ENCODE results near the gene GRK6. TPM values are rescaled to one million over a fixed set of nuclear protein-coding genes. Genes with fewer than 3 reads are reported as not detected.

The GRK6 gene
- polyA plus RNA-seq, 4 donors: 17.0 to 29.5 (median 24.4) TPM

DNA sequence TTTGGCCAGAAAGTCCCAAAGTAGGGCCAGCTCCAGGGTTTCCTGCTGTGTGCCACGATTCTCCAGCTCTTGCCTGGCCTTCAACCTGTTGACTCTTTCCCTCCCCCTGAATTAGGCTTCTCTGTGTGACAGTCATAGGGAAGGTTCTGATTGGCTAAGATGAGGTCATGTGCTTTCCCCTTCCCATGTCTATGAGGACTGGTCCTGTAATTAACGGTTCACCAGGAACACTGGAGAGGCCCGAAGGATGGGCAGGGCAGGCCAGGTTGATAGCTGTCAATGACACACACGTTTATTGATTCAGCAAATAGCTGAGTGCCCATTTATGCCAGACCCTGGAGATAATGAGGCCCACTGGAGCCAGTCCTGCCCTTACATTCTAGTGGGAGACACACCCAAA, 11.1 kb downstream of the GRK6 start:
- DNase-seq (peak in 1 of 2 donors; percentile 38), FAIRE-seq (no peak)
- Histone ChIP-seq H3K27me3 (ENCODE audit: control insufficient read depth in 3 of 3, insufficient read depth in 3 of 3, low read length in 3 of 3) (no peaks in the 10 kb centered on the region), H3K4me3 (ENCODE audit: low read depth in 1 of 3, low read length in 3 of 3) (no peak overlapping the region), H3K4me1 (ENCODE audit: control insufficient read depth in 3 of 3, insufficient read depth in 2 of 3, low read depth in 1 of 3, low read length in 2 of 3) (no peaks in the 10 kb centered on the region), H3K9me3 (ENCODE audit: control insufficient read depth in 2 of 2, insufficient read depth in 1 of 2, low read depth in 1 of 2, low read length in 1 of 2) (no peaks in the 10 kb centered on the region), H3K36me3 (ENCODE audit: control insufficient read depth in 3 of 3, insufficient read depth in 2 of 3, low read depth in 1 of 3, low read length in 3 of 3) (peaks cover 15 to 85% (median 20%) of the 10 kb centered on the region in 3 donors), H3K27ac (ENCODE audit: low read depth in 1 of 3, low read length in 2 of 3) (no peak overlapping the region)
- 54 to 74% (median 56%) methylated on average over 4 of the region's 4 CpGs for WGBS, 3 donors

DNA sequence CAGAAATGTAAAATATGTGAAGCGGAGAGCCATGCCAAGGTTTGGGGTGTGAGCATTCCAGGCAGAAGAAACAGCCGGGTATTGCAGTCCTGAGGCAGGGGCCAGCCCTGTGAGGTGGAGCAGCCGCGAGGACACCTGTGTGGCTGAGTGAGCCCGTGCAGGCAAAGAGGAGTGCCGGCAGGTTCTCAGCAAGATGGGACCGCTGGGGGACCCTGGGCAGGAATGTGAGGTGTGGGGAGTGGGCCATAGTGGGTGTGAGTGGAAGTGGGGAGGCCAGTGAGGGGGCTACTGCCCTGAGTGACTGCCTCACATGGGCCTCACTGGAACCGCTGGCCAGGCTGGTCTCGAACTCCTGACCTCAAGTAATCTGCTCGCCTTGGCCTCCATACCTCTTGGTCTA, 12.0 kb downstream of the GRK6 start:
- DNase-seq: no peak

DNA sequence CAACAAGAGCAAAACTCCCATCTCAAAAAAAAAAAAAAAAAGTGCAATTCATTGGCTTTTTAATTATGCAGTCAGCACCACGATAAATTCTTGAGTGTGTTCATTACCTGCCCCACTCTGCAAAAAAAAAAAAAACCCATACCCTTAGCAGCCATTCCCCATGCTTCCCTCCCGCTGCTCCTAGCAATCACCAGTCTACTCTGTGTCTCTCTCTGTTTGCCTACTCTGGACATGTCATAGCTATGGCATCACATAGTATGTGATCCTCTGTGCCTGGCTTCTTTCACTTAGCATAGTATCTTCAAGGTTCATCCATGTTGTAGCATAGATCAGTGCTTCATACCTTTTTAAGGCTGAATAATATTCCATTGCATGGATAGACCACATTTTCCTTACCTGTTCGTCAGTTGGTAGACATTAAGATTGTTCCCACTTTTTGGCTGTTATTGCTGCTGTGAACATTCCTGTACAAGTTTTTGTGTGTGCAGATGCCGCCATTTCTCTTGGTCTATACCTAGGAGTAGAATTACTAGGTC, 13.1 kb downstream of the GRK6 start:
- Histone ChIP-seq H3K9me3 (ENCODE audit: control insufficient read depth in 2 of 2, insufficient read depth in 1 of 2, low read depth in 1 of 2, low read length in 1 of 2) (no peaks in the 10 kb centered on the region), H3K4me3 (ENCODE audit: low read depth in 1 of 3, low read length in 3 of 3) (no peak overlapping the region), H3K27me3 (ENCODE audit: control insufficient read depth in 3 of 3, insufficient read depth in 3 of 3, low read length in 3 of 3) (no peaks in the 10 kb centered on the region), H3K36me3 (ENCODE audit: control insufficient read depth in 3 of 3, insufficient read depth in 2 of 3, low read depth in 1 of 3, low read length in 3 of 3) (peaks cover 13 to 76% (median 20%) of the 10 kb centered on the region in 3 donors), H3K27ac (ENCODE audit: low read depth in 1 of 3, low read length in 2 of 3) (no peak overlapping the region), H3K4me1 (ENCODE audit: control insufficient read depth in 3 of 3, insufficient read depth in 2 of 3, low read depth in 1 of 3, low read length in 2 of 3) (no peaks in the 10 kb centered on the region)
- 95 to 99% (median 95%) methylated on average over 4 of the region's 4 CpGs for WGBS, 3 donors
- no peak for FAIRE-seq
- DNase-seq: no peak

More for the DNA sequence above, 12.0 kb downstream of the GRK6 start:
- 92 to 96% (median 94%) methylated on average over 8 to 10 of the region's 10 CpGs for WGBS, 3 donors
- Histone ChIP-seq H3K36me3 (ENCODE audit: control insufficient read depth in 3 of 3, insufficient read depth in 2 of 3, low read depth in 1 of 3, low read length in 3 of 3) (peaks cover 14 to 84% (median 20%) of the 10 kb centered on the region in 3 donors), H3K27me3 (ENCODE audit: control insufficient read depth in 3 of 3, insufficient read depth in 3 of 3, low read length in 3 of 3) (no peaks in the 10 kb centered on the region), H3K4me3 (ENCODE audit: low read depth in 1 of 3, low read length in 3 of 3) (no peak overlapping the region), H3K4me1 (ENCODE audit: control insufficient read depth in 3 of 3, insufficient read depth in 2 of 3, low read depth in 1 of 3, low read length in 2 of 3) (no peaks in the 10 kb centered on the region), H3K9me3 (ENCODE audit: control insufficient read depth in 2 of 2, insufficient read depth in 1 of 2, low read depth in 1 of 2, low read length in 1 of 2) (no peaks in the 10 kb centered on the region), H3K27ac (ENCODE audit: low read depth in 1 of 3, low read length in 2 of 3) (no peak overlapping the region)
- FAIRE-seq: no peak

DNA sequence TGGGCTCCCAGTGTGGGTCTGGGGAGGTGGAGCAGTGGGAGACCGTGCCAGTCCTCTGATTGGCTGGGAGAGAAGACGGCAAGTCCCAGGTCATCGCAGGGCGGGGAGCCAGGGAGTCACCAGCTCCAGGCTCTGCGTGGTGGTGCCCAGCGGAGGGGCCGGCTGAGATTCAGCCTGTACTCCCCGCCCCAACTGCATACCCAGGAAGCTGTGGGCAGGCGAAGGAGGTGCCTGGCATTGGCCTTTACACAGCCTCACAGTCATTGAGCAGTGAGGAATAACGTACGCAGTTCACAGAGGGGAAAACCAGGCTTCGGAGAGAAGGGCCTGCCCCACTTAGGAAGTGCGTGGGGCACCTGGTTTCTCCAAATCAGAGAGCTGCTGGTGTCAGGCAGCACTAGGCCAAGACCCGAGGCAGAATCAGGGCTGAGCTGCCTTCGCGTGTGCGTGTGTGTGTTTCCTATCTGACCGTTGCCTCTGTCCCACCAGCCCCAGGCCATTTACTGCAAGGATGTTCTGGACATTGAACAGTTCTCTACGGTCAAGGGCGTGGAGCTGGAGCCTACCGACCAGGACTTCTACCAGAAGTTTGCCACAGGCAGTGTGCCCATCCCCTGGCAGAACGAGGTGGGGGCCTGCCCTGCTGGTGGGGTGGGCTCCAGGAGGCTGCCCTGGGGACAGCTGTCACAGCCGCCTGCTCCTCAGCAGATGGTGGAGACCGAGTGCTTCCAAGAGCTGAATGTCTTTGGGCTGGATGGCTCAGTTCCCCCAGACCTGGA, 13.9 kb downstream of the GRK6 start:
- no peak for FAIRE-seq
- H3K9me3 ChIP-seq (ENCODE audit: control insufficient read depth in 2 of 2, insufficient read depth in 1 of 2, low read depth in 1 of 2, low read length in 1 of 2): no peaks in the 10 kb centered on the region
- no peak overlapping the region for H3K27ac ChIP-seq (ENCODE audit: low read depth in 1 of 3, low read length in 2 of 3)
- H3K27me3 ChIP-seq (ENCODE audit: control insufficient read depth in 3 of 3, insufficient read depth in 3 of 3, low read length in 3 of 3): peaks cover 0 to 4% (median 0%) of the 10 kb centered on the region in 3 donors
- 88 to 93% (median 88%) methylated on average over 24 of the region's 24 CpGs for WGBS, 3 donors
- H3K4me1 ChIP-seq (ENCODE audit: control insufficient read depth in 3 of 3, insufficient read depth in 2 of 3, low read depth in 1 of 3, low read length in 2 of 3): no peaks in the 10 kb centered on the region
- no peak overlapping the region for H3K4me3 ChIP-seq (ENCODE audit: low read depth in 1 of 3, low read length in 3 of 3)
- no peak for DNase-seq
- peaks cover 13 to 68% (median 15%) of the 10 kb centered on the region in 3 donors for H3K36me3 ChIP-seq (ENCODE audit: control insufficient read depth in 3 of 3, insufficient read depth in 2 of 3, low read depth in 1 of 3, low read length in 3 of 3)

DNA sequence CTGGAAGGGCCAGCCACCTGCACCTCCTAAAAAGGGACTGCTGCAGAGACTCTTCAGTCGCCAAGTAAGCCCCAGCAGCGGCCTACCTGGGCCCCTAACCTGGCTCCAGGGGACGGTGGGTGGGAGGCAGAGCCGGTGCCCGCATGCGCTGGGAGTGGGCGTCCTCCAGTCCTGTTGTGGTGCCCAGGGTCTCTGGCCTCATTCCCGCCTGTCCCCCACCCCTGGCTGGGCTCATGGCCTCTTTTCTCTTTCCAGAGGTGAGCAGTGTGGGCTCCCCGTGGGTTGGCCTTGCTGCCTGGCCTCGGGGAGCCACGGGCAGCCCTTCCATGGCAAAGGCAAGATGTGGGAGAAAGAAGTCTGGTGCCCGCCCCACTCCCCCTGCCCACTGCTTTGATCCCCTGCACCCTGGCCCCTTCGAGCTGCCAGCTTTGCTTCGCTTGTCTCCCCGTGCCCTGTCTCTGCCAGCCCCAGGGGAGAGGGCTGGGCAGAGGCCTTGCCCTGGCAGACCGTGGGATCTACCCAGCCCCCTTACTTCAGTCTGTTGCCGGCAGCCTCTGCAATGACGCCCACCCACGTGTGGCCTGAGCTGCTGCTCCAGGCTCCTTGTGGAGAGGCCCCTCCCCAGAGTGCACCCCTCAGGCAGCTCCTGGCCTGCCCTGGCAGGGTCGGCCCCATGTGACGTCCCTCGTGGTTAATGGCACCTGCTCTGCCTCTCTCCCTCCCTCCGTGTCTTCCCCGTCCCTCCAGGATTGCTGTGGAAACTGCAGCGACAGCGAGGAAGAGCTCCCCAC, 14.7 kb downstream of the GRK6 start:
- Histone ChIP-seq H3K4me1 (ENCODE audit: control insufficient read depth in 3 of 3, insufficient read depth in 2 of 3, low read depth in 1 of 3, low read length in 2 of 3) (peaks cover 0 to 4% (median 1%) of the 10 kb centered on the region in 3 donors), H3K27me3 (ENCODE audit: control insufficient read depth in 3 of 3, insufficient read depth in 3 of 3, low read length in 3 of 3) (peaks cover 0 to 12% (median 0%) of the 10 kb centered on the region in 3 donors), H3K4me3 (ENCODE audit: low read depth in 1 of 3, low read length in 3 of 3) (no peak overlapping the region), H3K36me3 (ENCODE audit: control insufficient read depth in 3 of 3, insufficient read depth in 2 of 3, low read depth in 1 of 3, low read length in 3 of 3) (peaks cover 10 to 60% (median 15%) of the 10 kb centered on the region in 3 donors), H3K9me3 (ENCODE audit: control insufficient read depth in 2 of 2, insufficient read depth in 1 of 2, low read depth in 1 of 2, low read length in 1 of 2) (no peaks in the 10 kb centered on the region), H3K27ac (ENCODE audit: low read depth in 1 of 3, low read length in 2 of 3) (no peak overlapping the region)
- WGBS, 3 donors: 88 to 91% (median 90%) methylated on average over 25 to 26 of the region's 26 CpGs
- DNase-seq (no peak), FAIRE-seq (no peak)

DNA sequence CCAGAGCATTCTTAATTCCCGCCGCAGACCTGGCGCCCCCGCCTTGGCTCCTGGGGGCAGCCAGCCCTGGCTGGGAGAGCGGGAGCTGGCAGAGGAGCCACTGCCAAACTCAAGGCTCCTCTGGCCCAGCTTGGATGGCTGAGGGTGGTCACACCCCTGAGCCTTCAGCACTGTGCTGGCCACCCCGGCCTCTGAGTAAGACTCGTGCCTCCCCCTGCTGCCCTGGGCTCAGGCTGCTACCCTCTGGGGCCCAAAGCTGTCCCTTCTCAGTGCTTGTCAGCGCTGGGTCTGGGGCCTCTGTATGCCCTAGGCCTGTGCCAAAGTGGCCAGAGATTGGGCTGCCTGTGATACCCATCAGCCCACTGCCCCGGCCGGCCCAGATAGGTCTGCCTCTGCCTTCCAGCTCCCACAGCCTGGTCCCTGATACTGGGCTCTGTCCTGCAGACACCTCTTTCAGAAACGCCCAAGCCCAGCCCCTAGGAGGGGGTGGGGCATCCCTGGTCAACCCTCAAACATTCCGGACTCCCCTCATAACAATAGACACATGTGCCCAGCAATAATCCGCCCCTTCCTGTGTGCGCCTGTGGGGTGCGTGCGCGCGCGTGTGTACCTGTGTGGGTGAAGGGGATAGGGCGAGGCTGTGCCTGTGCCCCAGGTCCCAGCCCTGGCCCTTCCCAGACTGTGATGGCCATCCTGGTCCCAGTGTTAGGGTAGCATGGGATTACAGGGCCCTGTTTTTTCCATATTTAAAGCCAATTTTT, 15.8 kb downstream of the GRK6 start:
- Histone ChIP-seq H3K9me3 (ENCODE audit: control insufficient read depth in 2 of 2, insufficient read depth in 1 of 2, low read depth in 1 of 2, low read length in 1 of 2) (no peaks in the 10 kb centered on the region), H3K4me1 (ENCODE audit: control insufficient read depth in 3 of 3, insufficient read depth in 2 of 3, low read depth in 1 of 3, low read length in 2 of 3) (peaks cover 0 to 7% (median 2%) of the 10 kb centered on the region in 3 donors), H3K4me3 (ENCODE audit: low read depth in 1 of 3, low read length in 3 of 3) (no peak overlapping the region), H3K36me3 (ENCODE audit: control insufficient read depth in 3 of 3, insufficient read depth in 2 of 3, low read depth in 1 of 3, low read length in 3 of 3) (peaks cover 7 to 51% (median 15%) of the 10 kb centered on the region in 3 donors), H3K27ac (ENCODE audit: low read depth in 1 of 3, low read length in 2 of 3) (no peak overlapping the region), H3K27me3 (ENCODE audit: control insufficient read depth in 3 of 3, insufficient read depth in 3 of 3, low read length in 3 of 3) (peaks cover 0 to 15% (median 0%) of the 10 kb centered on the region in 3 donors)
- 88 to 94% (median 91%) methylated on average over 20 of the region's 20 CpGs for WGBS, 3 donors
- FAIRE-seq (no peak), DNase-seq (no peak)

DNA sequence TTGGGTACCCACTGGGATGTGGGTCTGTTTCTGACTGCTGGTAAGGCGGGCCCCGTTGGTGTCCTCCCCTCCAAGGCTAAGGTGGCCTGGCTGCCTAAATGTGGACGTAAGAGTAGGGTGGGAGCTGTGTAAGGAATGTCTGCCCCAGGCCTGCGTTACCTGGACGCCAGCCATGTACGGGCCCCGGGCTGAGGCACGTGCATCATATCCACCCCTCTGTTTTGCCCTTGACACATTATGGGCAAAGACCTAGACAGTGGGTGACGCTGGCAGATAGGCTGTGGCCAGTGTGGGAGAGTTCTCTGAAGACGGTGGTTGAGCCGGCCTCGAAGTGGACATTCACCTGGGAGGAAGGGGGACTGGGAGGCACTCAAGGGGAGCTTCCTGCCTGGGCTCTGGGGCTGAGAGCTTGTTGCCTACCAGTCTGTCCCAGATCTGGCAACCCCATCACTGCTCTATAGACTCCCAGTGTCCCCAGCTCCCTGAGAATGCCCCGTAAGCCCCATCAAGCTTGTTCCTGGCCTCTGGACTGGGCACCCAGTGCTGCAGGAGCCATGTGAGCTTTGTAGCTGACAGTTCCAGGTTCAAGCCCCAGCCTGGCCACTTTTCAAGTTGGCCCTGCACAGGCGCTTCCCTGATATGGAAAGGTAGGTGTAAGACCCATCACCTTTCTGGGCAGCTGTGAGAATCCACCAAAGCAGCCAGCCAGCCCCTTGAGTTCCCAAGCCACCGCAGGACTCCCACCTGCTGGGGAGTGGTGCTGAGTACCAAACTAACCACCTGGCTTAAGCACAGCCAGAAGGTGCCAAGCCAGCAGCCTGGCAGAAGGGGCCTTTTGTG, 16.9 kb downstream of the GRK6 start:
- no peak for DNase-seq
- 66 to 83% (median 79%) methylated on average over 15 of the region's 15 CpGs for WGBS, 3 donors
- no peak overlapping the region for H3K27ac ChIP-seq (ENCODE audit: low read depth in 1 of 3, low read length in 2 of 3)

More for the DNA sequence above, 16.9 kb downstream of the GRK6 start:
- no peak overlapping the region for H3K4me3 ChIP-seq (ENCODE audit: low read depth in 1 of 3, low read length in 3 of 3)
- no peaks in the 10 kb centered on the region for H3K9me3 ChIP-seq (ENCODE audit: control insufficient read depth in 2 of 2, insufficient read depth in 1 of 2, low read depth in 1 of 2, low read length in 1 of 2)
- H3K27me3 ChIP-seq (ENCODE audit: control insufficient read depth in 3 of 3, insufficient read depth in 3 of 3, low read length in 3 of 3): peaks cover 0 to 25% (median 0%) of the 10 kb centered on the region in 3 donors
- peaks cover 0 to 14% (median 2%) of the 10 kb centered on the region in 3 donors for H3K4me1 ChIP-seq (ENCODE audit: control insufficient read depth in 3 of 3, insufficient read depth in 2 of 3, low read depth in 1 of 3, low read length in 2 of 3)
- no peak for FAIRE-seq
- H3K36me3 ChIP-seq (ENCODE audit: control insufficient read depth in 3 of 3, insufficient read depth in 2 of 3, low read depth in 1 of 3, low read length in 3 of 3): peaks cover 6 to 42% (median 12%) of the 10 kb centered on the region in 3 donors
